Mesothelial cell of epicardium (in vitro differentiated cells): ENCODE results near the gene ANK2. TPM values are rescaled to one million over a fixed set of nuclear protein-coding genes. Genes with fewer than 3 reads are reported as not detected.

ENCODE experiments used
- DNase-seq, 2 experiments: peaks; one replicate each; pipeline ENCODE4 v3.0.0; 2021; ENCODE audit warnings: low spot score in 2 of 2; ENCODE audit not compliant: unreplicated experiment in 2 of 2
- H3K27ac Mint-ChIP-seq: 2 replicates; pipeline ENCODE4 v1.8.0; 2021; ENCODE audit warnings: mixed read lengths
- H3K27me3 Mint-ChIP-seq: 2 replicates; pipeline ENCODE4 v1.8.0; 2021; ENCODE audit warnings: low read depth, mixed read lengths
- H3K36me3 Mint-ChIP-seq: 2 replicates; pipeline ENCODE4 v1.8.0; 2021; ENCODE audit warnings: mixed read lengths
- H3K4me1 Mint-ChIP-seq: 2 replicates; pipeline ENCODE4 v1.8.0; 2021; ENCODE audit warnings: mixed read lengths
- H3K4me3 Mint-ChIP-seq: 2 replicates; pipeline ENCODE4 v1.8.0; 2021; ENCODE audit warnings: mild to moderate bottlenecking, moderate library complexity, mixed read lengths
- H3K9me3 Mint-ChIP-seq: 2 replicates; pipeline ENCODE4 v1.8.0; 2021; ENCODE audit warnings: mixed read lengths
- CTCF ChIP-seq: fragments of 200-600 bp; sonication (generic); IDR thresholded peaks from one replicate; pipeline ENCODE4 v1.5.0; 2021; ENCODE audit warnings: antibody characterized with exemption; ENCODE audit not compliant: unreplicated experiment
- total RNA-seq: library from RNA; stranded (reverse); gene quantifications from 3 replicates; pipeline ENCODE4 v1.2.1, GENCODE V29; 2021

The ANK2 gene
- total RNA-seq, 1 donor from 2014 or later: 9.2 TPM

DNA sequence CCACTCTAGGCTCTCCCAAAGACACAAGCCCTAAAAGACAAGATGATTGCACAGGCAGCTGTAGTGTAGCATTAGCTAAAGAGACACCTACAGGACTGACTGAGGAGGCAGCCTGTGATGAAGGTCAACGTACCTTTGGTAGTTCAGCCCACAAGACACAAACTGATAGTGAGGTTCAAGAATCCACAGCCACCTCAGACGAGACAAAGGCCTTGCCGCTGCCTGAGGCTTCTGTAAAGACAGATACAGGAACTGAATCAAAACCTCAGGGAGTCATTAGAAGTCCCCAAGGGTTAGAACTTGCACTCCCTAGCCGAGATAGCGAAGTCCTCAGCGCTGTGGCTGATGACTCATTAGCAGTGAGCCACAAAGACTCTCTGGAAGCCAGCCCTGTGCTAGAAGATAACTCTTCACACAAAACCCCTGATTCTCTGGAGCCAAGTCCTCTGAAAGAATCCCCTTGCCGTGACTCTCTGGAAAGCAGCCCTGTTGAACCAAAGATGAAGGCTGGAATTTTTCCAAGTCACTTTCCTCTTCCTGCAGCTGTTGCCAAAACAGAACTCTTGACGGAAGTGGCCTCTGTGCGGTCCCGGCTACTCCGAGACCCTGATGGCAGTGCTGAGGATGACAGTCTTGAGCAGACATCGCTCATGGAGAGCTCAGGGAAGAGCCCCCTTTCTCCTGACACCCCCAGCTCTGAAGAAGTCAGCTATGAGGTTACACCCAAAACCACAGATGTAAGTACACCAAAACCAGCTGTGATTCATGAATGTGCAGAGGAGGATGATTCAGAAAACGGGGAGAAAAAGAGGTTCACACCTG is 306.3 kb downstream of the ANK2 start:
- H3K4me1 Mint-ChIP-seq: peaks cover 3% of the 10 kb centered on the region
- H3K27me3 Mint-ChIP-seq: no peaks in the 10 kb centered on the region
- H3K27ac Mint-ChIP-seq: no peak overlapping the region
- TF ChIP-seq CTCF: no peak
- no peak overlapping the region for H3K4me3 Mint-ChIP-seq
- H3K9me3 Mint-ChIP-seq: peaks cover 9% of the 10 kb centered on the region
- H3K36me3 Mint-ChIP-seq: no peaks in the 10 kb centered on the region
- no peak for DNase-seq

DNA sequence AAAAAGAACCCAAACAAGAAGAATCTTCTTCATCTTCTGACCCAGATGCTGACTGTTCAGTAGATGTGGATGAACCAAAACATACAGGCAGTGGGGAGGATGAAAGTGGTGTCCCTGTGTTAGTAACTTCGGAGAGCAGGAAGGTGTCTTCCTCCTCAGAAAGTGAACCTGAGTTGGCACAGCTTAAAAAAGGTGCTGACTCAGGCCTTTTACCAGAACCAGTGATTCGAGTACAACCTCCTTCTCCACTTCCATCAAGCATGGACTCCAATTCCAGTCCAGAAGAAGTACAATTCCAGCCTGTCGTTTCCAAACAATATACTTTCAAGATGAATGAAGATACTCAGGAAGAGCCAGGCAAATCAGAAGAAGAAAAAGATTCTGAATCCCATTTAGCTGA is 307.0 kb downstream of the ANK2 start:
- Mint-ChIP-seq H3K27me3 (no peaks in the 10 kb centered on the region), H3K4me3 (no peak overlapping the region), H3K36me3 (no peaks in the 10 kb centered on the region), H3K4me1 (peaks cover 3% of the 10 kb centered on the region), H3K27ac (no peak overlapping the region), H3K9me3 (peaks cover 9% of the 10 kb centered on the region)
- DNase-seq: no peak
- TF ChIP-seq CTCF: no peak

GRCh38 chr4:113358784-113359183 is 309.3 kb downstream of the ANK2 start:
- no peak for DNase-seq
- Mint-ChIP-seq H3K36me3 (no peaks in the 10 kb centered on the region), H3K9me3 (peaks cover 9% of the 10 kb centered on the region), H3K27ac (no peak overlapping the region), H3K4me1 (no peaks in the 10 kb centered on the region), H3K27me3 (no peaks in the 10 kb centered on the region), H3K4me3 (no peak overlapping the region)
- no peak for TF ChIP-seq CTCF

DNA sequence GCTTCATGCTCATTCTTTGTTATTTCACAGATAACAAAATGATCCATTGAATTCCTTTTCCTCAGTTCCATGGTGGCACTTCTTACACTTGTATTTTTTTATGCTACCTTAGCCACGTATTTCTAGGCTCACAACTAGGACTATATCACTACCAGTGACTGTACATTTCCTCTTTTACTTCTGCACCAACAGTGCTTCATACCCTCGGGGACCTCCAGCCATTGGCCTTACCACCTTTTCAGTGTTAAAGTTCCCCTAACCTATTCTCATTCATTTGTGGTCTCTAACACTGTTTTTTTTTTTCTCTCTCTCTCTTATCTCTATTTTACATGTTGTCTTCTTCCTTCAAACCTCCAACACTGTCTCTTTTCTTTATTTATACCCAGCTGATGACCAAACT is 315.9 kb downstream of the ANK2 start:
- Mint-ChIP-seq H3K27me3 (no peaks in the 10 kb centered on the region), H3K4me3 (no peak overlapping the region), H3K9me3 (no peaks in the 10 kb centered on the region), H3K36me3 (peaks cover 4% of the 10 kb centered on the region), H3K27ac (no peak overlapping the region), H3K4me1 (no peaks in the 10 kb centered on the region)
- TF ChIP-seq CTCF: no peak
- no peak for DNase-seq

DNA sequence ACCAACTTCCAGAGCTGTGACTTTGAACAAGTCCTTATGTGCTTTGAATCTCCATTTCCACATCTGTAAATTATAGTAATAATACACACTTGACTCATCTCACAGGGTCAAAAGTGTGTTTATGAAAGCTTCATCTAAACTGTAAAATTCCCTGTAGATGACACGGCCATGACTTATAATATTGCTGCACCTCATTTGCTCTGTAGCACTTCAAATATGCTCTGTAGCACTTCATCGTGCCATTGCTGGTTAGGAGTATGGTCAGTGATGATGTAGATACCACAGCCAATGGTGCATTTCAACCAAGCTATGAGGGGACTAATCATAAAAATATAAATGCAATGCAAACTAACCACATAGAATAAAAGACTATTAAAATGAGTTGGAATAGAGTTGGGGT is 318.6 kb downstream of the ANK2 start:
- H3K4me3 Mint-ChIP-seq: no peak overlapping the region
- H3K4me1 Mint-ChIP-seq: no peaks in the 10 kb centered on the region
- TF ChIP-seq CTCF: no peak
- DNase-seq: no peak
- H3K9me3 Mint-ChIP-seq: no peaks in the 10 kb centered on the region
- no peaks in the 10 kb centered on the region for H3K27me3 Mint-ChIP-seq
- H3K36me3 Mint-ChIP-seq: peaks cover 4% of the 10 kb centered on the region
- no peak overlapping the region for H3K27ac Mint-ChIP-seq
